Gastrocnemius medialis (tissue), 4 donors: ENCODE results near the gene PLXNA1.

Experiments
- POLR2A ChIP-seq, 2 donors: fragments of 450-650 bp; IDR thresholded peaks; one replicate each; pipeline ENCODE4 v1.6.1; 2017; ENCODE audit warnings: antibody characterized with exemption in 2 of 2, mild to moderate bottlenecking in 2 of 2, moderate library complexity in 2 of 2
- TF ChIP-seq, protein P1 (sequence below), 5 experiments: fragments of 450-650 bp in 3 of 5; fragments of 200-600 bp in 2 of 5; sonication (generic) in 2 of 5; IDR thresholded peaks in 4 of 5; conservative IDR thresholded peaks in 1 of 5; 1 replicate in 4 of 5; 2 replicates in 1 of 5; pipeline ENCODE4 v1.5.1; 2016 to 2019; ENCODE audit warnings: antibody characterized with exemption in 5 of 5, mild to moderate bottlenecking in 3 of 5, moderate library complexity in 3 of 5

DNA sequence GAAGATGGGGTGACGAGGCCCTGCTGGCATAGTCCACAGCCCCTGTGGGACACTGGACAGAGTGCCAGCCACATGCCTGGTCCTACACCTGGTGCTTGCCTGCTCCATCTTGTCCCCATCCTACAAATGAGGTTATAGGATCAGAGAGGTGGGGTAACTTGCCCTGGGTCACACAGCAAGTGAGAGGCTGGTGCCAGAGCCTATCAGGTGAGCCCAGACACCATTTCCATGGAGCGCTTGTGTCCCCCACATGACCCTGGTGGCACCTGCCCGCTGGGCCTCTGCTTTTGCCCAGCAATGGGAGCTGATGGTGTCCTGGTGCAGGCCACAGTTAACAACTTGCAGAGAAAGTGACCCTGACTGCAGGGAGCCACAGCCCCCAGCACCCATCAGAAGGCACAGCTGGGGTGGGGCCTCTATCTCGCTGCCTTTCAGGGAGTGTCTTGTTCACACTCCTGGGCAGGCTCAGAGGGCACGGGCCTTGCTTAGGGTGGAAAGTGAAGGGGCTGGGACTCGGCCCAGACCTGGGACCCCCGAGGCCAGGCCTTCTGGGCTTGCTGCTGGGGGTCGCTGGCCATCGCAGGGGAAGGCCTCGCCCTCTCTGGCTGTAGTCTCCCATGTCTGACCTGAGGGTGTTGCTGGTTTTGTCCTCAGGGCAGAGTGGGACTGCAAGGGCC, 7.2 kb downstream of the PLXNA1 start:
- TF ChIP-seq, protein P1, sequence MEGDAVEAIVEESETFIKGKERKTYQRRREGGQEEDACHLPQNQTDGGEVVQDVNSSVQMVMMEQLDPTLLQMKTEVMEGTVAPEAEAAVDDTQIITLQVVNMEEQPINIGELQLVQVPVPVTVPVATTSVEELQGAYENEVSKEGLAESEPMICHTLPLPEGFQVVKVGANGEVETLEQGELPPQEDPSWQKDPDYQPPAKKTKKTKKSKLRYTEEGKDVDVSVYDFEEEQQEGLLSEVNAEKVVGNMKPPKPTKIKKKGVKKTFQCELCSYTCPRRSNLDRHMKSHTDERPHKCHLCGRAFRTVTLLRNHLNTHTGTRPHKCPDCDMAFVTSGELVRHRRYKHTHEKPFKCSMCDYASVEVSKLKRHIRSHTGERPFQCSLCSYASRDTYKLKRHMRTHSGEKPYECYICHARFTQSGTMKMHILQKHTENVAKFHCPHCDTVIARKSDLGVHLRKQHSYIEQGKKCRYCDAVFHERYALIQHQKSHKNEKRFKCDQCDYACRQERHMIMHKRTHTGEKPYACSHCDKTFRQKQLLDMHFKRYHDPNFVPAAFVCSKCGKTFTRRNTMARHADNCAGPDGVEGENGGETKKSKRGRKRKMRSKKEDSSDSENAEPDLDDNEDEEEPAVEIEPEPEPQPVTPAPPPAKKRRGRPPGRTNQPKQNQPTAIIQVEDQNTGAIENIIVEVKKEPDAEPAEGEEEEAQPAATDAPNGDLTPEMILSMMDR (IDR thresholded peaks at IDR 0.05 in 4 of 5, conservative IDR thresholded peaks at IDR 0.05 in 1 of 5) = no peak
- TF ChIP-seq POLR2A (IDR thresholded peaks at IDR 0.05) = no peak
